ENCODE measurements around the gene ANKRD28. TPM values are rescaled to one million over a fixed set of nuclear protein-coding genes. Genes with fewer than 3 reads are reported as not detected.

Gene ANKRD28
- total RNA-seq, 1 donor from 2014 or later = 104 TPM

GRCh38 chr3:15794303-15794771, 3.4 kb downstream of the ANKRD28 start:
- H3K36me3 Mint-ChIP-seq (ENCODE audit: low read depth) = peaks cover 30% of the 10 kb centered on the region
- H3K27me3 Mint-ChIP-seq (ENCODE audit: low read depth) = no peaks in the 10 kb centered on the region
- peak overlapping the region; percentile 76 for H3K4me3 Mint-ChIP-seq (ENCODE audit: unreplicated experiment)
- no peak for TF ChIP-seq CTCF (IDR thresholded peaks at IDR 0.05)
- H3K27ac Mint-ChIP-seq (ENCODE audit: unreplicated experiment) = peak overlapping the region; percentile 98
- DNase-seq (ENCODE audit: low spot score) = no peak
- H3K9me3 Mint-ChIP-seq (ENCODE audit: low read depth) = peaks cover 27% of the 10 kb centered on the region
- peaks cover 47% of the 10 kb centered on the region for H3K4me1 Mint-ChIP-seq (ENCODE audit: low read depth)

DNA sequence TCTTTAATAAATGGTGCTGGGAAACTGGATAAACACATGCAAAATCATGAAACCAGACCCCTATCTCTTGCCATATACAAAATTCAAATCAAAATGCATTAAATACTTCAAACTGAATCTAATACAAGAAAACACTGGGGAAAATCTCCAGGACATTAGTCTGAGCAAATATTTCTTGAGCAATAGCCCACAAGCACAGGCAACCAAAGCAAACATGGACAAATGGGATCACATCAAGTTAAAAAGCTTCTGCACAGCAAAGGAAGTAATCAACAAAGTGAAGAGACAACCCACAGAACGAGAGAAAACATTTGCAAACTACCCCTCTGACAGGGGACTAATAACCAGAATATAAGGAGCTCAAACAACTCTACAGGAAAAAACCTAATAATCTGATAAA, 6.3 kb downstream of the ANKRD28 start:
- Mint-ChIP-seq H3K9me3 (ENCODE audit: low read depth) (peaks cover 27% of the 10 kb centered on the region), H3K4me3 (ENCODE audit: unreplicated experiment) (peak overlapping the region; percentile 8), H3K4me1 (ENCODE audit: low read depth) (peaks cover 56% of the 10 kb centered on the region), H3K27ac (ENCODE audit: unreplicated experiment) (peak overlapping the region; percentile 10), H3K36me3 (ENCODE audit: low read depth) (peaks cover 39% of the 10 kb centered on the region), H3K27me3 (ENCODE audit: low read depth) (no peaks in the 10 kb centered on the region)
- DNase-seq (ENCODE audit: low spot score) = no peak
- no peak for TF ChIP-seq CTCF (IDR thresholded peaks at IDR 0.05)

- DNase-seq (ENCODE audit: low spot score) = no peak
- H3K27me3 Mint-ChIP-seq (ENCODE audit: low read depth) = no peaks in the 10 kb centered on the region
- peaks cover 81% of the 10 kb centered on the region for H3K4me1 Mint-ChIP-seq (ENCODE audit: low read depth)
- no peak overlapping the region for H3K27ac Mint-ChIP-seq (ENCODE audit: unreplicated experiment)
- TF ChIP-seq CTCF (IDR thresholded peaks at IDR 0.05) = no peak
- no peak overlapping the region for H3K4me3 Mint-ChIP-seq (ENCODE audit: unreplicated experiment)
- H3K9me3 Mint-ChIP-seq (ENCODE audit: low read depth) = peaks cover 27% of the 10 kb centered on the region
- peaks cover 52% of the 10 kb centered on the region for H3K36me3 Mint-ChIP-seq (ENCODE audit: low read depth)
Measured at GRCh38 chr3:15787941-15788340, 9.8 kb downstream of the ANKRD28 start.

GRCh38 chr3:15787526-15787925, 10.3 kb downstream of the ANKRD28 start:
- TF ChIP-seq CTCF (IDR thresholded peaks at IDR 0.05) = no peak
- H3K4me3 Mint-ChIP-seq (ENCODE audit: unreplicated experiment) = no peak overlapping the region
- peaks cover 52% of the 10 kb centered on the region for H3K36me3 Mint-ChIP-seq (ENCODE audit: low read depth)
- peaks cover 83% of the 10 kb centered on the region for H3K4me1 Mint-ChIP-seq (ENCODE audit: low read depth)
- no peak for DNase-seq (ENCODE audit: low spot score)
- H3K9me3 Mint-ChIP-seq (ENCODE audit: low read depth) = peaks cover 27% of the 10 kb centered on the region
- H3K27ac Mint-ChIP-seq (ENCODE audit: unreplicated experiment) = peak overlapping the region; percentile 39
- H3K27me3 Mint-ChIP-seq (ENCODE audit: low read depth) = no peaks in the 10 kb centered on the region

GRCh38 chr3:15783361-15783969, 14.3 kb downstream of the ANKRD28 start:
- H3K9me3 Mint-ChIP-seq (ENCODE audit: low read depth) = peaks cover 1% of the 10 kb centered on the region
- H3K36me3 Mint-ChIP-seq (ENCODE audit: low read depth) = peaks cover 27% of the 10 kb centered on the region
- peak overlapping the region; percentile 93 for H3K27ac Mint-ChIP-seq (ENCODE audit: unreplicated experiment)
- H3K4me1 Mint-ChIP-seq (ENCODE audit: low read depth) = peaks cover 87% of the 10 kb centered on the region
- no peak for DNase-seq (ENCODE audit: low spot score)
- H3K27me3 Mint-ChIP-seq (ENCODE audit: low read depth) = no peaks in the 10 kb centered on the region
- no peak for TF ChIP-seq CTCF (IDR thresholded peaks at IDR 0.05)
- H3K4me3 Mint-ChIP-seq (ENCODE audit: unreplicated experiment) = peak overlapping the region; percentile 58
